K562 (cell line): ENCODE results near the gene RNF213. TPM values are rescaled to one million over a fixed set of nuclear protein-coding genes. Genes with fewer than 3 reads are reported as not detected.
A peak's percentile ranks its signal among the peaks of the same experiment; 100 is the strongest.

Experiments used
- ATAC-seq: fragments of 200-7000 bp; cut with Tn5 transposase; 3 replicates; pipeline ENCODE4 v1.9.1; 2020; ENCODE audit warnings: moderate library complexity
- BruUV-seq: library from RNA; stranded (reverse); fragments of 400-500 nt; replicated peaks from 2 replicates; lab custom pipeline; 2021; lab: Mats Ljungman, UMichigan
- CTCF ChIA-PET: fragments of 300-600 bp; formaldehyde crosslinking; extraction: SDS; loops from one replicate; lab custom pipeline; 2021; ENCODE audit warnings: low intra/inter-chr PET ratio; lab: Yijun Ruan, JAX
- POLR2A ChIA-PET: fragments of 300-600, 350-650 bp; sonication (Branson Sonifier 250); formaldehyde crosslinking; extraction: SDS; loops from one replicate; lab custom pipeline; 2021; ENCODE audit warnings: antibody characterized with exemption, inconsistent platforms; lab: Yijun Ruan, JAX
- DNase-seq, 4 experiments: peaks; one replicate each; pipeline versions ENCODE4 v3.0.0 to v3.0.0-alpha.2; 2011 to 2018; ENCODE audit warnings: low spot score in 3 of 4, mixed read lengths in 3 of 4; ENCODE audit errors: extremely low read depth in 1 of 4
- FAIRE-seq: peaks from 2 replicates; lab custom pipeline; 2011; peaks lifted over from hg19 to GRCh38; lab: Jason Lieb, UNC
- H2AFZ ChIP-seq: 2 replicates; pipeline ENCODE4 v1.6.0; 2011; ENCODE audit warnings: low read depth, low read length, control low read depth, inconsistent platforms
- H3K27ac ChIP-seq: fragments of 200-600 bp; 3 replicates; pipeline ENCODE4 v1.8.0; 2011; ENCODE audit warnings: low read depth, mild to moderate bottlenecking, control low read depth, inconsistent platforms, low read length, moderate library complexity, mixed read lengths; ENCODE audit errors: extremely low read depth
- H3K27me3 ChIP-seq, 2 experiments: fragments of 300-600 bp in 1 of 2; 2 replicates in 1 of 2; 3 replicates in 1 of 2; pipeline versions ENCODE4 v1.6.0 to v1.8.0; 2011; ENCODE audit warnings: inconsistent platforms in 2 of 2, low read length in 2 of 2, mild to moderate bottlenecking in 1 of 2, mixed read lengths in 1 of 2, moderate library complexity in 1 of 2; ENCODE audit not compliant: control insufficient read depth in 2 of 2, insufficient read depth in 2 of 2
- H3K36me3 ChIP-seq: fragments of 300-600 bp; 3 replicates; pipeline ENCODE4 v1.8.0; 2011; ENCODE audit warnings: mild to moderate bottlenecking, low read length, inconsistent platforms; ENCODE audit not compliant: control insufficient read depth, insufficient read depth
- H3K4me1 ChIP-seq, 2 experiments: fragments of 200-600 bp in 1 of 2; replicated peaks in 1 of 2; 2 replicates in 1 of 2; 3 replicates in 1 of 2; pipeline versions ENCODE4 v1.5.1 to v1.8.0; 2011; ENCODE audit warnings: inconsistent platforms in 2 of 2, low read length in 2 of 2, mild to moderate bottlenecking in 1 of 2, mixed read lengths in 1 of 2, moderate library complexity in 1 of 2; ENCODE audit not compliant: control insufficient read depth in 2 of 2, insufficient read depth in 2 of 2
- H3K4me2 ChIP-seq: 2 replicates; pipeline ENCODE4 v1.6.1; 2011; ENCODE audit warnings: low read length, control low read depth, inconsistent platforms, mixed read lengths; ENCODE audit not compliant: insufficient read depth
- H3K4me3 ChIP-seq: fragments of 200-600 bp; sonication (generic), shearing (Covaris generic); 2 replicates; pipeline ENCODE4 v1.5.1; 2016; ENCODE audit warnings: control low read depth, inconsistent platforms
- H3K79me2 ChIP-seq: fragments of 200-600 bp; 3 replicates; pipeline ENCODE4 v1.8.0; 2011; ENCODE audit warnings: low read length, inconsistent platforms; ENCODE audit not compliant: control insufficient read depth, insufficient read depth
- H3K9ac ChIP-seq, 2 experiments: 2 replicates each; pipeline versions ENCODE4 v1.6.0 to v1.6.1; 2011; ENCODE audit warnings: low read depth in 2 of 2, low read length in 2 of 2, control low read depth in 1 of 2, inconsistent platforms in 1 of 2, mild to moderate bottlenecking in 1 of 2, mixed read lengths in 1 of 2; ENCODE audit not compliant: insufficient read depth in 1 of 2
- H3K9me1 ChIP-seq: one replicate; pipeline ENCODE4 v1.6.0; 2011; ENCODE audit warnings: inconsistent platforms, mild to moderate bottlenecking, low read length, moderate library complexity; ENCODE audit not compliant: control insufficient read depth, insufficient read depth
- H3K9me3 ChIP-seq: replicated peaks from 2 replicates; pipeline ENCODE4 v1.5.1; 2011; ENCODE audit warnings: low read depth, low read length, inconsistent platforms; ENCODE audit not compliant: control insufficient read depth, insufficient read depth
- H4K20me1 ChIP-seq: replicated peaks from 2 replicates; pipeline ENCODE4 v1.6.1; 2011; ENCODE audit warnings: low read length, inconsistent platforms, mixed read lengths; ENCODE audit not compliant: control insufficient read depth, insufficient read depth
- FOXK1 ChIP-seq: sonication (generic); formaldehyde crosslinking; IDR thresholded peaks from 2 replicates; pipeline ENCODE4 v1.8.0; 2022; ENCODE audit warnings: missing genetic modification reagents, mild to moderate bottlenecking, borderline replicate concordance
- XRCC4 ChIP-seq: IDR thresholded peaks from one replicate; pipeline ENCODE4 v1.6.1; 2011; ENCODE audit not compliant: insufficient read depth, insufficient read length; ENCODE audit errors: extremely low read depth
- ZBTB17 ChIP-seq: fragments of 450-650 bp; formaldehyde crosslinking; IDR thresholded peaks from 2 replicates; pipeline ENCODE4 v1.4.0; 2020; ENCODE audit warnings: mild to moderate bottlenecking
- ZNF668 ChIP-seq: fragments of 250-450 bp; sonication (Bioruptor Pico); IDR thresholded peaks from 2 replicates; pipeline ENCODE4 v1.8.0; 2022; ENCODE audit warnings: mild to moderate bottlenecking, inconsistent platforms
- WGBS: fragments of 100-300 bp; shearing (Covaris generic); methylation state at CpG from one replicate; pipeline ENCODE4 v1.1.6; 2016; ENCODE audit warnings: low coverage, mixed read lengths; ENCODE audit not compliant: insufficient coverage; ENCODE audit errors: missing lambda C conversion rate; 5-methylcytosine and 5-hydroxymethylcytosine counted together
- in situ Hi-C: fragments of 300-500 bp; cut with MboI; formaldehyde crosslinking; loops from 4 replicates; pipeline ENCODE4 v1.15.0; 2018; ENCODE audit warnings: inconsistent platforms, mixed read lengths
- intact Hi-C: fragments of 100-400 bp; cut with micrococcal nuclease; formaldehyde crosslinking; loops from 2 replicates; pipeline ENCODE4 v1.14.2; 2022
- polyA plus RNA-seq, 8 experiments: library from polyadenylated mRNA; depleted of rRNA in 4 of 8; stranded (reverse) in 5 of 8; unstranded in 3 of 8; fragments of >200 nt; fragmentation: Nextera tagmentation in 2 of 8; fragmentation: Illumina TruSeq in 1 of 8; extraction: Ambion mirVana in 2 of 8; extraction: Trizol in 1 of 8; gene quantifications; 2 replicates each; pipeline versions ENCODE4 v1.2.1 to v1.2.3, GENCODE V29; 2011 to 2014; ENCODE audit warnings: inconsistent platforms in 1 of 8, missing spikeins in 1 of 8
- total RNA-seq, 7 experiments: library from RNA; depleted of rRNA in 6 of 7; stranded (reverse); fragments of >200 nt in 6 of 7; fragmentation: Illumina TruSeq in 2 of 7; extraction: Trizol in 2 of 7; gene quantifications; 2 replicates each; pipeline versions ENCODE4 v1.2.1 to v1.2.3, GENCODE V29; 2011 to 2021; ENCODE audit warnings: low replicate concordance in 1 of 7
- TF ChIP-seq, protein P1 (sequence below), 2 experiments: fragments of 450-650 bp; IDR thresholded peaks; 2 replicates each; pipeline ENCODE4 v1.6.1; 2018; ENCODE audit warnings: mild to moderate bottlenecking in 2 of 2, low read depth in 1 of 2; ENCODE audit not compliant: partially characterized antibody in 2 of 2
- TF ChIP-seq, protein P2 (sequence below): fragments of 450-650 bp; IDR thresholded peaks from 2 replicates; pipeline ENCODE4 v1.6.1; 2017; ENCODE audit warnings: mild to moderate bottlenecking, moderate library complexity
- TF ChIP-seq, protein P3 (sequence below): fragments of 200-800 bp; sonication (Bioruptor generic); IDR thresholded peaks from 2 replicates; pipeline ENCODE4 v1.6.1; 2017; ENCODE audit warnings: missing genetic modification characterization, missing compliant biosample characterization
- TF ChIP-seq, protein P4 (sequence below), 2 experiments: fragments of 450-650 bp in 1 of 2; sonication (generic) in 1 of 2; formaldehyde crosslinking in 1 of 2; IDR thresholded peaks in 1 of 2; conservative IDR thresholded peaks in 1 of 2; 2 replicates each; pipeline versions ENCODE4 v1.6.1 to v1.8.1; 2016 to 2023; ENCODE audit warnings: mild to moderate bottlenecking in 2 of 2, moderate library complexity in 2 of 2, inconsistent platforms in 1 of 2, missing genetic modification reagents in 1 of 2

Gene RNF213
- total and polyA plus RNA-seq, 9 of the 15 experiments (the other 6 are each of a cell fraction or from before 2014, with no cell fraction given), result 5.3 to 33.6 (median 17.9) TPM

DNA sequence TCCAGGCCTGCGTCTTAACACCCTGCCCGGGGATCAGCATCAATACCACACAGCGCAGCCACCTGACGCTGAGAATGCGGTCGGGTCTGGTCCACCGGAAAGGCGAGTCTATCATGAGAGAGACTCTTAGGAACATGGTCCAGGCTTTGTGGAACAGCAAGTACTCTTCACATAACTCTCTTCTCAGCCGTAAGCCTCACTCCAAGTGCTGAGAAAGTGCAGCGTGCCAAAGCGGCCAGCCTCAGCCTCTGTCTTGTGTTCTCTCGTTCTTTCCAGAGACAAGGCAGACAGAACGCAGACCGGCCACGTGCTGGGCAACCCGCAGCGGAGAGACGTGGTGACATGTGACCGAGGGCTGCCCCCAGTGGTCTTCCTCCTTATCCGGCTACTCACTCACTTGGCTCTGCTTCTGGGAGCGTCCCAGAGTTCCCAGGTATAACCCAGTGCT is 119.9 kb downstream of the RNF213 start (continued):
- TF ChIP-seq, protein P1, sequence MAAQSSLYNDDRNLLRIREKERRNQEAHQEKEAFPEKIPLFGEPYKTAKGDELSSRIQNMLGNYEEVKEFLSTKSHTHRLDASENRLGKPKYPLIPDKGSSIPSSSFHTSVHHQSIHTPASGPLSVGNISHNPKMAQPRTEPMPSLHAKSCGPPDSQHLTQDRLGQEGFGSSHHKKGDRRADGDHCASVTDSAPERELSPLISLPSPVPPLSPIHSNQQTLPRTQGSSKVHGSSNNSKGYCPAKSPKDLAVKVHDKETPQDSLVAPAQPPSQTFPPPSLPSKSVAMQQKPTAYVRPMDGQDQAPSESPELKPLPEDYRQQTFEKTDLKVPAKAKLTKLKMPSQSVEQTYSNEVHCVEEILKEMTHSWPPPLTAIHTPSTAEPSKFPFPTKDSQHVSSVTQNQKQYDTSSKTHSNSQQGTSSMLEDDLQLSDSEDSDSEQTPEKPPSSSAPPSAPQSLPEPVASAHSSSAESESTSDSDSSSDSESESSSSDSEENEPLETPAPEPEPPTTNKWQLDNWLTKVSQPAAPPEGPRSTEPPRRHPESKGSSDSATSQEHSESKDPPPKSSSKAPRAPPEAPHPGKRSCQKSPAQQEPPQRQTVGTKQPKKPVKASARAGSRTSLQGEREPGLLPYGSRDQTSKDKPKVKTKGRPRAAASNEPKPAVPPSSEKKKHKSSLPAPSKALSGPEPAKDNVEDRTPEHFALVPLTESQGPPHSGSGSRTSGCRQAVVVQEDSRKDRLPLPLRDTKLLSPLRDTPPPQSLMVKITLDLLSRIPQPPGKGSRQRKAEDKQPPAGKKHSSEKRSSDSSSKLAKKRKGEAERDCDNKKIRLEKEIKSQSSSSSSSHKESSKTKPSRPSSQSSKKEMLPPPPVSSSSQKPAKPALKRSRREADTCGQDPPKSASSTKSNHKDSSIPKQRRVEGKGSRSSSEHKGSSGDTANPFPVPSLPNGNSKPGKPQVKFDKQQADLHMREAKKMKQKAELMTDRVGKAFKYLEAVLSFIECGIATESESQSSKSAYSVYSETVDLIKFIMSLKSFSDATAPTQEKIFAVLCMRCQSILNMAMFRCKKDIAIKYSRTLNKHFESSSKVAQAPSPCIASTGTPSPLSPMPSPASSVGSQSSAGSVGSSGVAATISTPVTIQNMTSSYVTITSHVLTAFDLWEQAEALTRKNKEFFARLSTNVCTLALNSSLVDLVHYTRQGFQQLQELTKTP (IDR thresholded peaks at IDR 0.05; ENCODE audit: low read depth in 1 of 2, partially characterized antibody in 2 of 2), result no peak
- no peak for TF ChIP-seq FOXK1 (CRISPR knock-in tag)

DNA sequence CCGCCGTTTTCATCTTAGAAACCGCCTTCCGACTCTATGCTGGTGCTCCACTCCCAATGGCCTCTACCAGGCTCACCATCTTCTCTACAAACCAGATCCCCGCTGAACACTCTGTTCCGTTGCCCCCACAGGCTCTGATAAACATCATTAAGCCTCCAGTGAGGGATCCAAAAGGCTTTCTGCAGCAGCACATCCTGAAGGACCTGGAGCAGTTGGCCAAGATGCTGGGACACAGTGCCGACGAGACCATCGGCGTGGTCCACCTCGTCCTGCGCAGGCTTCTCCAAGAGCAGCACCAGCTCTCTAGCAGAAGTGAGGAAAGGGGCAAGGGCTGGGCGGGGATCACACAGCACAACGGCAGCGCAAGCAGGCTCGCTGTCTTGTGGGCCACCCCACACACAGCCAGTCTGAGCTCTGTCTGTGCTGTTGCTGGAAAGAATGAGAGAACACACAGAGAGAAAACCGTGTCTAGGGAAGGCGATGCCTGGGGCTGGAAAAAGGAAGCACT is 120.8 kb downstream of the RNF213 start:
- POLR2A ChIA-PET, result no interaction called here

More for the DNA sequence above, 120.8 kb downstream of the RNF213 start:
- WGBS, result 84% methylated on average over 18 of the region's 18 CpGs
- no peaks in the 10 kb centered on the region for H3K4me1 ChIP-seq
- H3K79me2 ChIP-seq, result no peaks in the 10 kb centered on the region
- no peaks in the 10 kb centered on the region for H3K9me1 ChIP-seq
- H3K4me2 ChIP-seq, result no peak overlapping the region
- H3K9me3 ChIP-seq, result no peaks in the 10 kb centered on the region
- H3K9ac ChIP-seq, result peak overlapping the region in 1 of 2 experiments; percentile 24; a peak in 1 of 4 replicates
- no peaks in the 10 kb centered on the region for H3K27me3 ChIP-seq
- H2AFZ ChIP-seq, result no peak overlapping the region
- no peak for DNase-seq
- peaks cover 67% of the 10 kb centered on the region; the same call in 2 of the 3 replicates for H3K36me3 ChIP-seq
- CTCF ChIA-PET, result no interaction called here
- in situ Hi-C loops, result no loop called here
- intact Hi-C loops, result no loop called here
- H3K4me3 ChIP-seq, result no peak overlapping the region
- H4K20me1 ChIP-seq, result no peaks in the 10 kb centered on the region
- no TSS peak for BruUV-seq
- no peak overlapping the region for H3K27ac ChIP-seq
- no peak for ATAC-seq
- TF ChIP-seq, protein P2, sequence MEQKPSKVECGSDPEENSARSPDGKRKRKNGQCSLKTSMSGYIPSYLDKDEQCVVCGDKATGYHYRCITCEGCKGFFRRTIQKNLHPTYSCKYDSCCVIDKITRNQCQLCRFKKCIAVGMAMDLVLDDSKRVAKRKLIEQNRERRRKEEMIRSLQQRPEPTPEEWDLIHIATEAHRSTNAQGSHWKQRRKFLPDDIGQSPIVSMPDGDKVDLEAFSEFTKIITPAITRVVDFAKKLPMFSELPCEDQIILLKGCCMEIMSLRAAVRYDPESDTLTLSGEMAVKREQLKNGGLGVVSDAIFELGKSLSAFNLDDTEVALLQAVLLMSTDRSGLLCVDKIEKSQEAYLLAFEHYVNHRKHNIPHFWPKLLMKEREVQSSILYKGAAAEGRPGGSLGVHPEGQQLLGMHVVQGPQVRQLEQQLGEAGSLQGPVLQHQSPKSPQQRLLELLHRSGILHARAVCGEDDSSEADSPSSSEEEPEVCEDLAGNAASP, result no peak
- TF ChIP-seq, protein P3, sequence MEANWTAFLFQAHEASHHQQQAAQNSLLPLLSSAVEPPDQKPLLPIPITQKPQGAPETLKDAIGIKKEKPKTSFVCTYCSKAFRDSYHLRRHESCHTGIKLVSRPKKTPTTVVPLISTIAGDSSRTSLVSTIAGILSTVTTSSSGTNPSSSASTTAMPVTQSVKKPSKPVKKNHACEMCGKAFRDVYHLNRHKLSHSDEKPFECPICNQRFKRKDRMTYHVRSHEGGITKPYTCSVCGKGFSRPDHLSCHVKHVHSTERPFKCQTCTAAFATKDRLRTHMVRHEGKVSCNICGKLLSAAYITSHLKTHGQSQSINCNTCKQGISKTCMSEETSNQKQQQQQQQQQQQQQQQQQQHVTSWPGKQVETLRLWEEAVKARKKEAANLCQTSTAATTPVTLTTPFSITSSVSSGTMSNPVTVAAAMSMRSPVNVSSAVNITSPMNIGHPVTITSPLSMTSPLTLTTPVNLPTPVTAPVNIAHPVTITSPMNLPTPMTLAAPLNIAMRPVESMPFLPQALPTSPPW (CRISPR knock-in tag), result no peak
- TF ChIP-seq, protein P4, sequence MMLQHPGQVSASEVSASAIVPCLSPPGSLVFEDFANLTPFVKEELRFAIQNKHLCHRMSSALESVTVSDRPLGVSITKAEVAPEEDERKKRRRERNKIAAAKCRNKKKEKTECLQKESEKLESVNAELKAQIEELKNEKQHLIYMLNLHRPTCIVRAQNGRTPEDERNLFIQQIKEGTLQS (IDR thresholded peaks at IDR 0.05), result no peak
- TF ChIP-seq, protein P4 (CRISPR knock-in tag; conservative IDR thresholded peaks at IDR 0.05), result no peak
- TF ChIP-seq XRCC4 (no peak), ZNF668 (no peak), ZBTB17 (CRISPR knock-in tag) (no peak)
- FAIRE-seq, result no peak
